Mammary epithelial cell (primary cell): Measurements from ENCODE around the gene ROBO1.

Source experiments
- CTCF ChIP-seq, 2 donors: IDR thresholded peaks in 1 of 2; conservative IDR thresholded peaks in 1 of 2; 2 replicates each; pipeline ENCODE4 v1.5.1; 2011 to 2012; ENCODE audit warnings: inconsistent platforms in 2 of 2, low read length in 2 of 2, mild to moderate bottlenecking in 2 of 2, control low read depth in 1 of 2, low read depth in 1 of 2; ENCODE audit not compliant: insufficient read depth in 1 of 2; ENCODE audit errors: extremely low read depth in 1 of 2
- EZH2 ChIP-seq: IDR thresholded peaks from 2 replicates; pipeline ENCODE4 v1.6.1; 2012; ENCODE audit warnings: low read length, inconsistent platforms, borderline replicate concordance

- no peak for TF ChIP-seq CTCF (conservative IDR thresholded peaks at IDR 0.05 in 1 of 2, IDR thresholded peaks at IDR 0.05 in 1 of 2; ENCODE audit: extremely low read depth in 1 of 2, insufficient read depth in 1 of 2, low read depth in 1 of 2, low read length in 2 of 2)
- TF ChIP-seq EZH2 = no peak
Measured at GRCh38 chr3:78867409-78868372, 900.1 kb downstream of the ROBO1 start.
